GM11168 (cell line): Measurements from ENCODE around the gene ZNF334.

ENCODE experiments used
- in situ Hi-C: fragments of 300-500 bp; cut with MboI; formaldehyde crosslinking; loops from one replicate; pipeline ENCODE4 v1.12.0; 2022; ENCODE audit warnings: low sequenced_read_pairs; ENCODE audit not compliant: unreplicated experiment

The ZNF334 gene

DNA sequence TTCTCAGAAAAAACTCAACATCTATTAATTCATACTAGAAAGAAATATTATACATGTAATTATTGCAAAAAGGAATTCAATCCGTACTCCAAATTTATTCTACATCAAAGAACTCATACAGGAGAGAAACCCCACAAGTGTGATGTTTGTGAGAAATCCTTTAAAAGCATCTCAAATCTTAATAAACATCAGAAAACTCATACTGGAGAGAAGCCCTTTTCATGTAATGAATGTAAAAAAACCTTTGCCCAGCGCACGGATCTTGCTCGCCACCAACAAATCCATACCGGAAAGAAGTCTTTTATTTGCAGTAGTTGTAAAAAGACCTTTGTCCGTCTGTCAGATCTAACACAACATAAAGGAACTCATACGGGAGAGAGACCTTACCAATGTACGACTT lies 22.0 kb downstream of the ZNF334 start:
- in situ Hi-C loops: no loop called here

DNA sequence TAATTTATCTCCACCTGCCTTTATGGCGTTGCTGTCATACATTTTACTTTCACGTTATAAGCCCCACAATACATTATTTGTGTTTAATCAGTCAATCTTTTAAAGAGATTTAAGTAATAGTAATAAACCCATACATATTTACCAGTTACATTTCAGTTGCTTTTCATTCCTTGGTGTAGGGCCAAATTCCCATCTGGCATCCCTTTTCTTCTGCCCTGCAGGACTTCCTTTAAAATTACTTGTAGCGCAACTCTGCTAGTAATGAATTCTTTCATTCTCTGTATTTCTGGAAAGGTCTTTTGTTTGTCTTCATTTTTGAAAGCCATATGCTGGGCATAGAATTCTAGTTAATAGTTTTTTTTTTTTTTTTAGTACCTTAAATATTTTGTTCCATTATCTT lies 24.9 kb downstream of the ZNF334 start:
- in situ Hi-C loops: no loop called here

DNA sequence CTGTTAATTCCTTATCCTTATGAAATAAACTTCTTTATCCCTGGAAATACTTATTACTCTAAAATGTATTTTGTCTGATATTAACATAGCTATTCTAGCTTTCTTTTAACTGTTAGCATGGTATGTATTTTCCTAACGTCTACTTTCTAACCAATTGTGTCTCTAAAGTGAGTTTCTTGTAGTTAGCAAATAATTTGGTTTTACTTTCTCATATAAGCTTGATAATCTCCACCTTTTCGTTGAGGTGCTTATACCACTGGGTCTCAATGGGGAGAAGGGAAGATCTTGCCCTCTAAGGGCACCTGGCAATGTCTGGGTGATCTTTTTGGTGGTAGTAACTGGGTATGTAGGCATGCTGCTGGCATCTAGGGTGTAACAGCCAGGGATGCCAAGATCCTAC lies 25.7 kb downstream of the ZNF334 start:
- in situ Hi-C loops: no loop called here

DNA sequence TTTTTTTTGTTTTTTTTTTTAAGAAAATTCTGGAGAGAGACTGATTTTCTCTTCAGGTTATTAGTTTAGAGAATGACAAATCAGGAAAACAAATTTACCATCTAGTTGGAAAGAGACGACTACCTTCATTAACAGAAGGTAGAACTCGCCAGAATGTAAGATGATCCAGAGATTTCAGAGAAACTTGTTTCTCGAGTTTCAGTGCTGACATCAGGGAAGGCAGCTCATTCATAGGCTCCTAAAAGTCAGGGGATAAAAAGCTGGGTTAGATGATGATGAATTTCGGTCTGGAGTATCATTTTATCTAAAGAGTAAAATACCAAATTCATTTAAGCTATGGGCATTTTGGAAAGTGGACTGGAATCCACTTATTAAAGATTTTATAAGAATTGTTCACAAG lies 27.9 kb downstream of the ZNF334 start:
- in situ Hi-C loops: no loop called here

DNA sequence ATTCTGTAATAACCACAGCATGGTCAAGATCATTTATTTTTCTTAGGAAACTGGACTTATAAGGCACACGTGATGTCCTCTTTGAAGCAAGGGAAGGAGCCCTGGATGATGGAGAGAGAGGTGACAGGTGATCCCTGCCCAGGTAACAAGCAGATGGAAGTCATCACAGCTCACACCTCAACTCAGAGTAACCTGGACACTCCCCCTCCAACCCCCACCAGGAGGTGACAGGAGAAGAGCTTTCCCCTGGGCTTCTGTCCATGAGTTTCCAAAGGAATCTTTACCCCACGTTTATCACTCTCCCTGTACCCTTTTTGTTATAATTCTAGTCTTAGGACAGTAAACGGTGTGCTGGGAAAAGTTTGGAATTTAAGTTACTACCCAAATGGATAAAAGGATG lies 28.4 kb downstream of the ZNF334 start:
- in situ Hi-C loops: no loop called here

DNA sequence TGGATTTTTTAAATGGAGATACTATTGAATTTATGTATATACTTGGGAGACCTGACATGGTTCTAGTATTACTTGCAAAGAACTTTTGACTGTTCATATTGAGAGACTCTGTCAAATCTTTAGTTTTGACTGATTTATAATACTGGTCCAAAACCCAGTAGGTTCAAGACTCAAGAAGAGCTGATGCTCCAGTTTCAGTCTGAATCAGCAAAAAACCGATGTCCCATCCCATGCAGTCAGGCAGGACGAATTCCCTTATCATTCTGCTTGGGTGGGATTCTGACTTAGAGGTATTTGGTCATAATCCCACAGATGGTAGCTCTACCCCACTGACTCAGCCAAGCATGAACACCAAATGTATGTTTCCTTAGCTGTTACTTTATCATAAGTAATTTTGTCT lies 29.5 kb downstream of the ZNF334 start:
- in situ Hi-C loops: no loop called here

DNA sequence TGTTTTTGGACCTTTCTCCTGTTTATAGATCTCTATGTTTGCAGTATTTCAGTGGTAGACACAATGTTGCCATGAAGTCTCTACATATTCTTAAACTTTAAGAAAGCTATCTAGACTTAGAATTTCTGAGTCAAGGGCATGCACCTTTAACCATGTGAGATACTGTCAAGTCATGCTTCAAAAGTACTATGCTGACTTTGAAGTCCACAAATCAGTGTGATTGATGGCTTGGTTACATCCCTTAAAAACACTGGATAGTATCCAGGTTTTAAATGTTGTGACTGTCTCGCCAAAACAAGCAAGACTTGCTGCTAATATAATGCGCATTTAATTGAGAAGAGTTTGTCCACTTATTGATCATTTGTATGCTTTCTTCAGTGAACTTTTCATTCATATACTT lies 30.5 kb downstream of the ZNF334 start:
- in situ Hi-C loops: no loop called here

DNA sequence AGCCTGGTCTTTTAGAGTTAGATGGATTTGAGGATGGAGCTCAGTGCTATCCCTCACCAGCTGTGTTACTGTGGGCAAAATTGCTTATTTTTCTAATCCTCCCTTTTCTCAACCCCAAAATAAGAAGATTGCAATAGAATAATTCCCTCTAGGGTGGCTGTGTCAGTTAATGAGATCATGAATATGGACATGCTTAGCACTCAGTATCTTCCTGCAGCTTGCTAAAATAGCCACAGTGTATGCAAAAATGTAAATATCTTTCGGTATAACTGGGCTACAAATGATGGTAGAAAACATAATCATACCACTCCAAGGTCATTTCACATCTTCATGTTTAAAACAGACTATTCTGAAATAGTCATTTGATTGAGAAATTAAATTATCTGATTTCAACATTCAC lies 35.7 kb downstream of the ZNF334 start:
- in situ Hi-C loops: no loop called here

DNA sequence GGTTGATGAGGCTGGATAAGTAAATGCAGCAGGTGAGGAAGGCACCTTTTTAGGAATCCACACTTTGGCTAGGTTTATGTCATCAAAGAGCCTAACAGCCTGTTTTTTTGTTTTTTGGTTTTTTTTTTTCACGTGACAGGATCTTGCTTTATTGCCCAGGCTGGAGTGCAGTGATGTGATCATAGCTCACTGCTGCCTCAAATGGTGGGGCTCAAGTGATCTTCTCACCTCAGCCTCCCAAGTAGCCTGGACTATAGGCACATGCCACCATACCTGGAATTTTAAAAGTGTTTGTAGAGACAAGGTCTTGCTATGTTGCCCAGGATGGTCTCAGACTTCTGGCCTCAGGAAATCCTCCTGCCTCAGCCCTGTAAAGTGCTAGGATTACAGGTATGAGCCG lies 36.1 kb downstream of the ZNF334 start:
- in situ Hi-C loops: no loop called here

DNA sequence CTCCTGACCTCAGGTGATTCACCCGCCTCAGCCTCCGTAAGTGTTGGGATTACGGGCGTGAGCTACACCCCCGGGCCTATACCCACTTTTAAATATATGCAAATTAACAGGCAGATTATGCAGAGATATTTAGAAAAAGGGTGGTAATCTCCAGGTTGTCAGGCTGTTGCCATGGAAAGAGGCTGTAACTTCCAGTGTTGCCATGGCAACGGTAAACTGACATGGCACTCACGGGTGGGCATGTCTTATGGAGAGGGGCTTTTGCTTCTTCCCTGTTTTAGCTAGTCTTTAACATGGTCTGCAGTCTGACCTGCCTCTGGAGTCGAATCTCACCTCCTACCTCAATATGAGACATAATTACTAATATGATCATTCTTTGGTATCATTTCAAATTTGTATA lies 44.9 kb downstream of the ZNF334 start:
- in situ Hi-C loops: no loop called here

DNA sequence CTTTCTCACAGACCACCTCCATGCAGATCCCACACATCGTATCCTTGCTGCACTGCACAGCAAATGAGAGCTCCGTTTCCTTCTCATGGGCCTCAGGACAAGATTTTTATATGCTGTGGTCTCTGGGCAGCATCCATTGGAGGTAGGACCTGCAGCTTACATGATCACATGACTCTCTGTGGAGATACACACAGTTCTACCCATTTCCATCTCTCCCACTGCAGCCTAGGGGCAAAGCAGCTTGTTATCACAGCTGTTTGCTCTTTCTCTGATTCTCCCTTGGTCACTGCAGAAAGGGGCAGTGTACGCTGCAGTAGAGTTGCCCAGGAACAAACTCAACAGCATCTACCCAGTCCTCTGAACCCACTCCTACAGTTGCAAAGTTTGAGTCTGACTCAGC lies 48.9 kb downstream of the ZNF334 start:
- in situ Hi-C loops: no loop called here

DNA sequence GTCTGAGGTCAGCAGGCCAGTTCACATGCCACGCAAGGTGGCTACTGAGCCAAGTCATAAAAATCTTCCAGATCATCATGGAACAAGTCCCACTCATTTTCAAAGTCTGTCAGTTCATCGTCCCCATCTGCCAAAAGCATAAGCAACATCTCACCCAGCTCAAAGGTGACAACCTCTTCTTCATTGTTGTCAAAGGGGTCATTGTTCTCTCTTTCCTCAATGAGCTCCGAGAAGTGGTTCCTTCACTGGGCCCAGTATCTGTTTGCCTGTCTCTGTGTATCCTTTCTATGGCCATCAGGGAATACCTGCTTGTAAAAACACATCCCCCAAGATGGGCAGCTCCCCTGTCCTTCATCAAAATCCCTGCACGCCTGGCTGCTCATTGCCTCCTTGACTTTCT lies 49.5 kb downstream of the ZNF334 start:
- in situ Hi-C loops: no loop called here

DNA sequence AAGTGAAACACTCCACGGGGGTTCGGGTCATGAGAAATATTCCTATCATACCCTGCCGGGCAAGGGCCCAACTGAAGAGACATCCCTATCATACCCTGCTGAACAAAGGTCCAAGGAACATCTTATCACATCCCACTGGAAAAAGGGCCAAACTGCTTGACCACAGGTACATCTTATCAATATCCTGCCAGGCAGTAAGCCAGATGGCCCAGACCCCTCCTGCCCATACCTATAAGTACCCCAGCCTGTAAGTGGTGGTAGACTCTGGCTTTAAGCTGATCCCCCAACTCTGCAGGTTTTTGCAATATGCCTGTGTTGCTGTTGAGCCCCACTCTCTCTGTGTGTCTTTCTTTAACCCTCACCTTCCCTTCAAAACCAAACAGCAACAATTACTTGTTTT lies 51.6 kb downstream of the ZNF334 start:
- in situ Hi-C loops: no loop called here

DNA sequence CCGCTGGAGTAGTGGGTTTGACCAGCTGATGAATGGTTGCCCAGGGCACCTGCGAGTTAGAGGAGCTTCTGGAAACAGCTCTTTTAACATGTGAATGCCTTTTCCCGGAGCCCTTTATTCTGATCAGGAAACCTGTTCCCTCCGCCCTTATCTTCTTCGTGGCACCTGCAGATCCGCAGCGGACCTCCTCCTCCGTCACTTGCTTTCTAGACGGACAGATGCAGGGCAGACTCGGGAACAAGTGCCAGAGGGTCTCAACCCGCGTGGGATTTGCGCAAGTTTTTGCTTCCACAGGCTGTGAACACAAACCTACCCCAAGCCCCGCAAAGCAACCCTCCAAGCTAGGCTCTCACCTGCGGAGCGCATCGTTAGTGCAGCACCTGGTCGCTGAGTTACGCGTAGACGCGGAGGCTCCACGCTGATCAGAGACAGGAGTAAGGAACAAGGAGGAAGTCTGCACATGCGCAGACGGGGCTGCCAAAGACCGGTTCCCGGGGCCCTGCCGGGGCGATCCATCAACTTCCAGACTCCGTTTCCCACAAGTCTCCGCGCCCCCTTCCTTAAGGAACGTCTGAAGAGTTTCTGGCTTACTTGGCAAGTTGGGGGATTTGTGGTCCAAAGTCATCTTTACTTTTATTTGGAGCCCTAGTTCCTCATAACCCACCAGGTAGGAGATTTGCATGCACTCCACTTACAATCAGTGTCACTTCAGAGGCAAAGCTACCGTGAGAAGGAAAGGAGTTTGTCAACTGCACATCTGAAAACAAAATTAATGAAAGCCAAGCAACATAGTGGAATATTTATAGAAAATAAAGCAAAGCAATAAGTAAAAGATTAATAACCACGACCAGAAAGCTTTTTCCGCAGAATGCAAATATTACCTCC lies 54.3 kb downstream of the ZNF334 start:
- in situ Hi-C loops: no loop called here

DNA sequence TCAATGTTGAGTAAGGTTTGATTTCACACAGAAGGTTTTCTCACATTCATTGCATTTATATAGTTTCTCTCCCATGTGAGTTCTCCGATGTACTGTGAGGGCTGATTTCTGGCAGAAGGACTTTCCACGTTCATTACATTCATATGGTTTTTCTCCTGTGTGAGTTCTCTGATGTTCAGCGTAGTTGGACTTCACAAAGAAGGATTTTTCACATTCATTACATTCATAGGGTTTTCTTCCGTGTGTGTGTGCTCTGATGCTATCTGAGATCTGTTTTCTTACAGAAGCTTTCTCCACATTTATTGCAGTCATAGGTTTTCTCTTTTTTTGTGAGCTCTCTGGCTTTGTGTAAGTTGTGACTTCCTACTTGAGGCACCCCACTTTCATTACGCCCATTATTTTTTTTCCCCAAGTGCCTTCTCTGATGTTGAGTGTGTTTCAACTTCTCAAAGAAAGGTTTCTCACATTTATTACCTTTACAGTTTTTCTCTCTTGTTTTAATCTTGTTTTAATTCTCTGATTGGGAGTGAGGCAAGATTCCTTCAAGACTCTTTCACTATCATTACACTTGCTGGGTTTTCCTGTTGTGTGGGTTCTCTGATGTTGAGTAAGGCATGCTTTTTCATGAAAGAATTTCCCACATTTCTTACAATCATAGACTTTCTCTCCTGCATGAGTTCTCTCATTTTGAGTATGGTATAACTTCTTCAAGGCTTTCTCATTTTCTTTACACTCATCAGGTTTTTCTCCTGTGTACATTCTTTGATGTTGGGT lies 56.9 kb downstream of the ZNF334 start:
- in situ Hi-C loops: no loop called here

DNA sequence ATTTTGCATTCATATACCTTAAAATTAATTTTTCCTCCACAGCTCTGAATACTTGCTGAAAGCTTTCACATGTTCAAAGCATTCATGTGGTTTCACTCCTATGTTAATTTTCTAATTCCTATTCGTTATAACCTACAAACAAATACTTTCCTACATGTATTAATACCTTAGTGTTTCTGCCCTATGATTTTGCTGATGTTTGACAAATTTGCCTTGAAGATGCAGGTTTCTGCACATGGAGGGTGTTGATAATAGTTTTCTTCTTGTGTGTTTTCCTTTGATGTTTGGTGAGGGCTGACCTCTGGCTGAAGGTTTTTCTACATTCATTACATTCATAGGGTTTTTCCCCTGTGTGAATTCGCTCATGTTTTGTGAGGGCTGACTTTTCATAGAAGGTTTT lies 57.6 kb downstream of the ZNF334 start:
- in situ Hi-C loops: no loop called here
